ENCODE data around the gene B9D1.

The B9D1 gene

GRCh38 chr17:19303367-19303776 lies 59.2 kb downstream of the B9D1 start:
- no peak for DNase-seq (ENCODE audit: low spot score)

GRCh38 chr17:19302791-19303331 lies 59.7 kb downstream of the B9D1 start:
- DNase-seq (ENCODE audit: low spot score) = no peak

GRCh38 chr17:19301973-19302372 lies 60.5 kb downstream of the B9D1 start:
- DNase-seq (ENCODE audit: low spot score) = no peak

GRCh38 chr17:19301274-19301951 lies 61.1 kb downstream of the B9D1 start:
- DNase-seq (ENCODE audit: low spot score) = no peak

GRCh38 chr17:19299866-19300265 lies 62.7 kb downstream of the B9D1 start:
- no peak for DNase-seq (ENCODE audit: low spot score)

GRCh38 chr17:19299214-19299747 lies 63.2 kb downstream of the B9D1 start:
- DNase-seq (ENCODE audit: low spot score) = no peak

GRCh38 chr17:19298569-19299213 lies 63.8 kb downstream of the B9D1 start:
- no peak for DNase-seq (ENCODE audit: low spot score)

- DNase-seq (ENCODE audit: low spot score) = no peak
Observed at GRCh38 chr17:19296786-19297778, 65.4 kb downstream of the B9D1 start.

- DNase-seq (ENCODE audit: low spot score) = no peak
Observed at GRCh38 chr17:19295473-19296135, 66.9 kb downstream of the B9D1 start.

- DNase-seq (ENCODE audit: low spot score) = no peak
Observed at GRCh38 chr17:19294443-19294842, 68.1 kb downstream of the B9D1 start.
